Skeletal muscle satellite cell (primary cell): ENCODE measurements around the gene BCORL1.

Source experiments
- H3K27me3 ChIP-seq: 2 replicates; pipeline ENCODE4 v1.7.0; 2013; ENCODE audit warnings: low read length; ENCODE audit not compliant: control insufficient read depth, insufficient read depth
- H3K36me3 ChIP-seq: 2 replicates; pipeline ENCODE4 v1.7.0; 2013; ENCODE audit warnings: mild to moderate bottlenecking, control low read depth, low read length; ENCODE audit not compliant: insufficient read depth
- H3K4me1 ChIP-seq: 2 replicates; pipeline ENCODE4 v1.7.0; 2013; ENCODE audit warnings: low read length; ENCODE audit not compliant: control insufficient read depth, insufficient read depth
- H3K4me2 ChIP-seq: 2 replicates; pipeline ENCODE4 v1.7.0; 2013; ENCODE audit warnings: mild to moderate bottlenecking, low read length
- H3K4me3 ChIP-seq: 2 replicates; pipeline ENCODE4 v1.7.0; 2013; ENCODE audit warnings: low read length
- H3K9ac ChIP-seq: 2 replicates; pipeline ENCODE4 v1.7.0; 2013; ENCODE audit warnings: mild to moderate bottlenecking, low read depth, low read length, moderate library complexity
- H3K9me3 ChIP-seq: replicated peaks from 2 replicates; pipeline ENCODE4 v1.7.0; 2013; ENCODE audit warnings: mild to moderate bottlenecking, control low read depth, low read length

BCORL1 gene

DNA sequence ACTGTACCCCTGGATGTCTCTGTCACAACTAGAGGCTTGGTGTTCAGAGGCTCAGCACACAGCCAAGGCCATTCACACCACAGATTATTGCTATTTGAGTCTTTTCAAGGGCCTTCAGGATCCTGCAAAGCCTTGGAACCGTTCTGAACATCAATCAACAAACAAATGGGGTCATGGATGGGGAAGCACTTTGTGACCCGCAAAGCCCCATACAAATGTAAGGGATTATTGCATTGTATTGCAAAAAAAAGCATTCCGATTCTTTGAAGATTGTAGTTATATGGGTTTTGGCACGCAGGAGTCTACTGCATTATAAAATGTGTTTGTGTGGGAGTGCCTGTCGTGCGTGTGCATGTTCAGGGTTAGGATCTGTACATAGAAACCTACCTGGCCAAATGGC is 17.3 kb upstream of the BCORL1 start:
- Histone ChIP-seq H3K4me3 (no peak overlapping the region), H3K4me1 (peaks cover 10% of the 10 kb centered on the region), H3K9me3 (no peaks in the 10 kb centered on the region), H3K27me3 (no peaks in the 10 kb centered on the region), H3K9ac (no peak overlapping the region), H3K4me2 (no peak overlapping the region), H3K36me3 (no peaks in the 10 kb centered on the region)

DNA sequence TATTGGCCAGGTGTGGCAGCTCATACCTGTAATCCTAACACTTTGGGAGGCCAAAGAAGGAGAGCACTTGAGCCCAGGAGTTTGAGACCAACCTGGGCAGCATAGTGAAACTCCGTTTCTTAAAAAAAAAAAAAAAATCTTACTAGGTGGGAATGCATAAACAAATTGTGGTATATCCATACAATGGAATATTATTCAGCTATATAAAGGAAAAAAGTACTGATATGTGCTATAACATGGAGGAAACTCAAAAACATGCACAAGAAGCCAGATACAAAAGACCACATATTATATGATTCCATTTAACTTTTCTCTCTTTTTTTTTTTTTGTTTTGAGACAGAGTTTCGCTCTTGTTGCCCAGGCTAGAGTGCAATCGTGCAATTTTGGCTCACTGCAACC is 13.5 kb upstream of the BCORL1 start:
- H3K27me3 ChIP-seq = peaks cover 14% of the 10 kb centered on the region
- H3K9ac ChIP-seq = no peak overlapping the region
- no peak overlapping the region for H3K4me3 ChIP-seq
- H3K4me1 ChIP-seq = no peaks in the 10 kb centered on the region
- H3K9me3 ChIP-seq = no peaks in the 10 kb centered on the region
- no peaks in the 10 kb centered on the region for H3K36me3 ChIP-seq
- H3K4me2 ChIP-seq = no peak overlapping the region

GRCh38 chrX:129976441-129976840 is 6.0 kb upstream of the BCORL1 start:
- H3K9ac ChIP-seq = no peak overlapping the region
- no peak overlapping the region for H3K4me3 ChIP-seq
- peaks cover 18% of the 10 kb centered on the region for H3K27me3 ChIP-seq
- H3K9me3 ChIP-seq = no peaks in the 10 kb centered on the region
- no peaks in the 10 kb centered on the region for H3K4me1 ChIP-seq
- H3K4me2 ChIP-seq = no peak overlapping the region
- no peaks in the 10 kb centered on the region for H3K36me3 ChIP-seq

- H3K4me2 ChIP-seq = no peak overlapping the region
- no peaks in the 10 kb centered on the region for H3K4me1 ChIP-seq
- no peak overlapping the region for H3K4me3 ChIP-seq
- H3K9ac ChIP-seq = no peak overlapping the region
- H3K36me3 ChIP-seq = no peaks in the 10 kb centered on the region
- H3K9me3 ChIP-seq = no peaks in the 10 kb centered on the region
- peaks cover under 1% of the 10 kb centered on the region for H3K27me3 ChIP-seq
These were observed 3.1 kb upstream of the BCORL1 start for GRCh38 chrX:129979207-129979920.

- H3K9ac ChIP-seq = no peak overlapping the region
These were observed 2.4 kb upstream of the BCORL1 start for GRCh38 chrX:129980001-129980401.

DNA sequence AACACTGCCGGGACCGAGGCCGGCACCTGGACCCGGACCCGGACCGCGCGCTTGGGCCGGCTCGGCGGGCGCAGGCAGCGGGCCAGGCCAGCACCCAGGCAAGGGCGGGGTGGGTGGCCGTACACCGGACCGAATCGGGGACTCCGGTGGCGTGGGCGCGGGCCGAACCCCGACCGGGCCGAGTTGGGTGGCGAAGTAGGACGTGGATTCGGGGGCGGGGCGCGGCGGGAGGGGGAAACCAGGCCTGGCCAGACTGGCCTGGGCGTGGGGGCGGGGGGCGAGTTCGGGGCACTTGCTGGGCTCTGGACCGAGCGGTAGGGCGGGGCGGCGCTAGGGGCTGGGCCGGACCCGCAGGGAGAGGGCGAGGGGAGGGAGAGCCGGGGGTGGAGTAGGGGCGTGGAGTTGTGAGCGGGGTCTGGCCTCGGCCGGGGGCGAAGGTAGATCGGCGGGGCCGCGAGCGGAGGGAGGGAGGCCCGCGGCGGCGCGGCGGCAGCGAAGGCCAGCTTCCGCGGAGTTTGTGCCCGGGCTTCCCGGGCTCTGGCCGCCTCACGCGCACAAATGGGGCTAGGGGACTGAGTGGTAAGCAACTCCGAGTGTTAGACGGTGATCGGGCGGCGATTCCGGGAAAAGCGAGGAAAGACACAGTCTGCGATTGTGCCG is 1.8 kb upstream of the BCORL1 start:
- Histone ChIP-seq H3K4me2 (no peak overlapping the region), H3K4me3 (peak overlapping the region; percentile 70), H3K27me3 (no peaks in the 10 kb centered on the region), H3K4me1 (no peaks in the 10 kb centered on the region), H3K9me3 (no peaks in the 10 kb centered on the region), H3K36me3 (no peaks in the 10 kb centered on the region), H3K9ac (peak overlapping the region; percentile 41)

More at GRCh38 chrX:129980001-129980401, 2.4 kb upstream of the BCORL1 start:
- Histone ChIP-seq H3K4me2 (no peak overlapping the region), H3K4me3 (no peak overlapping the region), H3K27me3 (no peaks in the 10 kb centered on the region), H3K9me3 (no peaks in the 10 kb centered on the region), H3K36me3 (no peaks in the 10 kb centered on the region), H3K4me1 (no peaks in the 10 kb centered on the region)

DNA sequence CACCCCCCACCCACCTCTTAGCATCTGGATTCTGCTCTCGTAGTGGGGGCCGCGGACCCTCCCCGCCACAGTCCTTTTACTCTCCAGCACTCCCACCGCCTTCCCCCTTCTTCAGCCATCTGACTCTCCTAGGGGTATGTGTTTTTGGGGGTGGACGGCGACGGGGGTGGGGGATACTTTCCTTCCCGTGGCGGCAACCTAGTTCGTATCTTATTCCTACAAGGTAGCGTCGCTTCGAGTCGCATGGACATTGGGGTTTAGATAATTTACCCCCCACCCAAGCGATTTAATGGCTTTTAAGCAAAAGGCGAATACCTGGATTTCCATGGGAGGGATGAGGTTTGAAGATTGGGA is 1.3 kb upstream of the BCORL1 start:
- no peaks in the 10 kb centered on the region for H3K27me3 ChIP-seq
- peak overlapping the region; percentile 41 for H3K9ac ChIP-seq
- H3K4me3 ChIP-seq = peak overlapping the region; percentile 70
- no peak overlapping the region for H3K4me2 ChIP-seq
- H3K4me1 ChIP-seq = no peaks in the 10 kb centered on the region
- no peaks in the 10 kb centered on the region for H3K9me3 ChIP-seq
- no peaks in the 10 kb centered on the region for H3K36me3 ChIP-seq

DNA sequence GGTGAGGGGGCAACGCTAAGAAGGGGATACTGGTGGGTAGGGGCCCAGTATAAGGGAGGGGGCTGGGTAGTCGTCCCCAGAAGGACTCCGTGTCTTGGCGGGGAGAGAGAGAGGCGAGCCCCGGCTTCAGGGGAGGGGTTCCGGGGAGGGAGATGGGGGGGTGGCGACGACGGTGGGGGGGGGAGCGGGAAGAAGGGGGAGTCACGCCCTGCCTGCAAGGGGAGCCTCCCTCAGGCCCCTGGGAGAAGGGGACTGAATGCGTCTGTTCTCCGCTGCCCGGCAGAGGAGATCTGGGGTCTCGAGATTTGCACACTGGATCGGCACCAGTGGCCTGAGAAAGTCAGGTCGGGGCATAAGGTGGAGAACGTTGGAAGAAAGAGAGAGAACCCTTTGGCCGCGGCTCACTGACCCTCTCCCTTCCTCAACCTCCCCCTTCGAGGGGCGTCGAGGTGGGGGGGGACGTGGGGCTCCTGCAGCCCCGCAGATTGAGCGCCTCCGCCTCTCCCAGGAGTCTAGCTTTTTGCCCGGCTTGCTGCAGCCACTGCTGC is 609 bp upstream of the BCORL1 start:
- Histone ChIP-seq H3K27me3 (no peaks in the 10 kb centered on the region), H3K36me3 (no peaks in the 10 kb centered on the region), H3K9me3 (no peaks in the 10 kb centered on the region), H3K4me3 (peak overlapping the region; percentile 70), H3K4me1 (no peaks in the 10 kb centered on the region), H3K9ac (no peak overlapping the region), H3K4me2 (no peak overlapping the region)

- Histone ChIP-seq H3K4me1 (no peaks in the 10 kb centered on the region), H3K27me3 (no peaks in the 10 kb centered on the region), H3K9me3 (no peaks in the 10 kb centered on the region), H3K4me3 (no peak overlapping the region), H3K9ac (peak overlapping the region; percentile 47), H3K4me2 (no peak overlapping the region), H3K36me3 (no peaks in the 10 kb centered on the region)
These were observed 1.2 kb downstream of the BCORL1 start for GRCh38 chrX:129983575-129984110.

GRCh38 chrX:129984111-129984958 is 1.9 kb downstream of the BCORL1 start:
- Histone ChIP-seq H3K9ac (peak overlapping the region; percentile 58), H3K27me3 (no peaks in the 10 kb centered on the region), H3K4me3 (peak overlapping the region; percentile 73), H3K36me3 (no peaks in the 10 kb centered on the region), H3K4me2 (peak overlapping the region; percentile 86), H3K4me1 (no peaks in the 10 kb centered on the region), H3K9me3 (no peaks in the 10 kb centered on the region)

- H3K9me3 ChIP-seq = no peaks in the 10 kb centered on the region
- no peaks in the 10 kb centered on the region for H3K4me1 ChIP-seq
- H3K4me2 ChIP-seq = no peak overlapping the region
- no peak overlapping the region for H3K4me3 ChIP-seq
- no peaks in the 10 kb centered on the region for H3K36me3 ChIP-seq
- no peaks in the 10 kb centered on the region for H3K27me3 ChIP-seq
- H3K9ac ChIP-seq = no peak overlapping the region
These were observed 5.4 kb downstream of the BCORL1 start for GRCh38 chrX:129987871-129988270.
